Stimulated activated memory B cell treated with anti-CD40 and anti-IgM and Interleukin-4, amounts not matched to agents 10 μg/mL and 1 μg/mL and 100 μg/mL, for 72 hours (primary cell): Measurements from ENCODE around the gene TRUB2.

Source experiments
- ATAC-seq: fragments of 150-1000 bp; cut with Tn5 transposase; 2 replicates; pipeline ENCODE4 v1.10.0; 2021
- H3K27ac Mint-ChIP-seq: one replicate; pipeline ENCODE4 v1.8.0; 2022; ENCODE audit warnings: mild to moderate bottlenecking, mixed read lengths
- H3K27me3 Mint-ChIP-seq: one replicate; pipeline ENCODE4 v1.8.0; 2022; ENCODE audit warnings: mixed read lengths
- H3K36me3 Mint-ChIP-seq: one replicate; pipeline ENCODE4 v1.8.0; 2022; ENCODE audit warnings: mixed read lengths
- H3K4me1 Mint-ChIP-seq: one replicate; pipeline ENCODE4 v1.8.0; 2022; ENCODE audit warnings: mixed read lengths
- H3K4me3 Mint-ChIP-seq: one replicate; pipeline ENCODE4 v1.8.0; 2022; ENCODE audit warnings: mild to moderate bottlenecking, moderate library complexity, mixed read lengths
- H3K9me3 Mint-ChIP-seq: one replicate; pipeline ENCODE4 v1.8.0; 2022; ENCODE audit warnings: mixed read lengths

The TRUB2 gene

GRCh38 chr9:128271512-128271911, 50.7 kb downstream of the TRUB2 start:
- Mint-ChIP-seq H3K36me3 (peaks cover 38% of the 10 kb centered on the region), H3K27me3 (no peaks in the 10 kb centered on the region), H3K4me1 (peaks cover 26% of the 10 kb centered on the region), H3K9me3 (no peaks in the 10 kb centered on the region), H3K27ac (no peak overlapping the region), H3K4me3 (no peak overlapping the region)
- no peak for ATAC-seq

GRCh38 chr9:128271112-128271511, 51.1 kb downstream of the TRUB2 start:
- peaks cover 42% of the 10 kb centered on the region for H3K36me3 Mint-ChIP-seq
- H3K27ac Mint-ChIP-seq: no peak overlapping the region
- H3K4me3 Mint-ChIP-seq: no peak overlapping the region
- no peaks in the 10 kb centered on the region for H3K27me3 Mint-ChIP-seq
- H3K9me3 Mint-ChIP-seq: no peaks in the 10 kb centered on the region
- no peak for ATAC-seq
- H3K4me1 Mint-ChIP-seq: peaks cover 22% of the 10 kb centered on the region

DNA sequence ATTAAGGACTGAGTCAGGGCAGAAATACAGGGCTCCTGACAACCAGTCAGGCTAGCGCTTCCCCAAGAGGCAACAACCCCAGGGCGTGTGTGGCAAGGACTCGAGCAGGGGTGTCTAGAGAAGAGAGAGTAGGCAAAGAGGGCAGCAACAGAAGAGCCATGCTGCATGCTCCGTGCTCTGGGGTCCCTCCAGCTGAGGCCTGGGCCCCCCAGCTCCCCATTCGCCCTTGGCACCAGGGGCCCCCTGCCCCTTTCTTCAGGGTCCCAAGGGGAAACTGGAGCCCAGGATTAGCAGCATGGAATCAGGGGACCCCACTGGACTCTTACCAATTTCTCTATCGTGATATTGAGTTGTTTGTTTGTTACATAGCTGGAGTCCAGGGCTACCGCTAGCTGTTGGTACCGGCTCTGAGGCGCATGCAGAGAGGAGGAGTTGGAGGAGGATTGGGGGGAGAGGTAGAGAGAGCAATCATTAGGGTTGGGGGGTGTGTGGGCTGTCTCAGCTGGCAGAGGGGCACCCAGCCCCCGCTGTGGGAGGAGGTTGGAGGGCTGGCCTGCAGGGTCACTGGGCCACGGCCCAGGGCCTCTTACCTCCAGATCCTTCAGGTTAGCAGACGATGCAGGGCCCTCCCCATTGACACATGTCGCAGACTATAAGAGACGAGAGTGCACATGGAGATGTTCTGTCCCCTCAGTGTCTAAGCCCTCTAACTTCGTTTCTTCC, 55.2 kb downstream of the TRUB2 start:
- Mint-ChIP-seq H3K4me3 (no peak overlapping the region), H3K4me1 (no peaks in the 10 kb centered on the region), H3K36me3 (peaks cover 56% of the 10 kb centered on the region), H3K27ac (no peak overlapping the region), H3K9me3 (no peaks in the 10 kb centered on the region), H3K27me3 (no peaks in the 10 kb centered on the region)
- no peak for ATAC-seq

DNA sequence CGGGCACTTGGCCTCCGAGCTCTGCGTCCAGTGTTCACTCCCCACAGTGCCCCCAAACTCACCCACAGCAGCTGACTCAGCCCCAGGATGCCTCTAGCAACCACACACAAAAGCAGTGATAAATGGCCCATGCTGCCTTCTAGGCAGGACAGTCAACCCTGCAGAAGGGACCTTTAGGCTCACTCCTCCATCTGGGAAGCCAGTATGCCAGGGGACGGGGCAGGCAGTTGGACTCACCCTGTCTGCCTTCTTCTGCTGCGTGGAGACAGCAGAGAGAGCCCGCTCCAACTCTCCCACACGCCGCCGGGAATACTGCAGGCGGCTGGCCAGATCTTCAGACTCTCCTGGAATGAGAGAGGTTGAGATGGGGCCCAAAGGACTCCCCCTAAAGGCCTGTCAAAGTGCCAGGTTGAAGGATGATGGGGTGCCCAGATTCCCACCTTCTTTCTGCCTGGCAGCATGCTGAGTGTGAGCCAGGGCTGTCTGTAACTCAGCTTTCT, 56.8 kb downstream of the TRUB2 start:
- no peaks in the 10 kb centered on the region for H3K9me3 Mint-ChIP-seq
- no peaks in the 10 kb centered on the region for H3K27me3 Mint-ChIP-seq
- H3K4me3 Mint-ChIP-seq: no peak overlapping the region
- no peak overlapping the region for H3K27ac Mint-ChIP-seq
- peaks cover 63% of the 10 kb centered on the region for H3K36me3 Mint-ChIP-seq
- ATAC-seq: no peak
- H3K4me1 Mint-ChIP-seq: no peaks in the 10 kb centered on the region

DNA sequence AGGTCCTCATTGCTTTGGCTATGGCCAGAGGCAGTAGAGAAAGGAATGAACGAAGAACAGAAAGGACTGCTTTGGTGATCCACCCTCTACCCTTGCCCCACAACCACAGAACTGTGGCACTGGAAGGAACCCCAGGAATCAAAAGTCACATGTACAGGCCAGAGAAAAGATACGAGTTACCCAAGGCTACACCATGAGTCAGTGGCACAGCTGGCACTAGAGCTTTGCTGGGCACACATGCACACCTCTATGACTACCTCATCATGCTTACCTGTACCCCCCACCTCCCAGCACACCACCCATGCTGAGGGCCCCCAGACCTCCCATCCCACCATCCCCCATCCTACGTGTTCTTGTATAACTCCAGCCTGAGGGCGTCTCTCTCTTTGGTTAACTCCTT, 59.6 kb downstream of the TRUB2 start:
- Mint-ChIP-seq H3K4me1 (no peaks in the 10 kb centered on the region), H3K27me3 (no peaks in the 10 kb centered on the region), H3K27ac (no peak overlapping the region), H3K4me3 (no peak overlapping the region), H3K9me3 (no peaks in the 10 kb centered on the region), H3K36me3 (peaks cover 78% of the 10 kb centered on the region)
- no peak for ATAC-seq

- Mint-ChIP-seq H3K27me3 (no peaks in the 10 kb centered on the region), H3K27ac (no peak overlapping the region), H3K4me1 (peaks cover 3% of the 10 kb centered on the region), H3K4me3 (no peak overlapping the region), H3K36me3 (peaks cover 73% of the 10 kb centered on the region), H3K9me3 (no peaks in the 10 kb centered on the region)
- ATAC-seq: no peak
These were observed 61.9 kb downstream of the TRUB2 start for GRCh38 chr9:128260340-128260739.

DNA sequence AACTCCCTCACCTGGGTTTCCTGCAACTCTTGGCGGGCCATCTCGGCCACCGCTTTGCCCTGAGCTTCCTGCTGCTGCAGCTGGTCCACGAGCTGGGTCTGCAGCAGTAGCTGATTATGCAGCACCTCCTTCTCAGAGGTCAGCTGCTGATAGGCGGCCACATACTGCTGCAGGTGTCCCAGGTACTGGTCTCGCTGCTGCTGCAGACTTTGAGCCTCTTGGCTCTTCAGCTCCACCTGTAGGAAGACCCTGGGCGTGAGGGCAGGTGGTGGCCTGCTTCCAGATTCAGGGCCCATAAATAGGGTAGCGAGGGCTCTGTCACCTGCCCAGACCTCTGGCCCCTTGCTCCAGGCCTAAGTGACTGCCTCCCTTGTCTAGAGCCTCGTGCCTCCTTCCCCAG, 63.1 kb downstream of the TRUB2 start:
- H3K27me3 Mint-ChIP-seq: peaks cover 8% of the 10 kb centered on the region
- no peaks in the 10 kb centered on the region for H3K9me3 Mint-ChIP-seq
- no peak overlapping the region for H3K27ac Mint-ChIP-seq
- peaks cover 6% of the 10 kb centered on the region for H3K4me1 Mint-ChIP-seq
- peaks cover 73% of the 10 kb centered on the region for H3K36me3 Mint-ChIP-seq
- no peak for ATAC-seq
- no peak overlapping the region for H3K4me3 Mint-ChIP-seq

DNA sequence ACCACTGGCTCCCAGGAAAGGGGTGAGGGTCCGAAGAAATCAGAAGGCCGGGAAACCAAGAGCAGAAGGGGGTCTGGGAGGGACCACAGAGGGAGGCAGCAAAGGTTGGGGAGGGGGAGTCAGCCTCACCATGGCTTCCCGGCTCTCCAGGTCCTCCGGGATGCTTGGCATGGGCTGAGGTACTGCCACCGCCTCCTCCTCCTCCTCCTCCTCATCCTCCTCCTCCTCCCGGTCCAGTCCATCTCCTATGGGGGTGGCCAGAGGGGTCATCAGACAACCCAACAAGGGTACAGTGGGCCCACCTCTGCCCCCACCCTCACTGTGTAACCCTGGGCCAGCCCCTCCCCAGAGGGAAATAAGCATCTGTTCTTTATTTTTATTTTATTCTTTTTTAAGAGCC, 63.9 kb downstream of the TRUB2 start:
- Mint-ChIP-seq H3K36me3 (peaks cover 72% of the 10 kb centered on the region), H3K27ac (no peak overlapping the region)

DNA sequence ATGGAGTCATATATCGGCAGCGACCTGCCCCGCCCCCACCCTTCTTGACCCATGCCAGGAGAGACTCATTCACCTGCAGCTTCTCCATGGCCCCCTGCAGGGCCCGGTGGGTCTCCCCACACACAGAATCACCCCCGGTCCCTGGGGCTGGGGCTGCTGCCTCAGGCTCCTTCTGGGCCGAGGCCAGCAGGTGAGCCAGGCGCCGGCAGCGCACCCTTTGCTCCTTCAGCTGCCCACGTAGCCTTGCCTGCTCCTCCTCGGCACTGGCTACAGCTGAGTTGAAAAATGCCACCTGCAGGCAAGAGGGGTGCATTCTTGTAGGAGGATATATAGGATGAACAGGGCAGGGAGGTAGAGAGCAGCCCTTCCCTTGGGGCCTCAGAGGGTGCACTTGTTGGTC, 64.3 kb downstream of the TRUB2 start:
- H3K4me3 Mint-ChIP-seq: no peak overlapping the region
- H3K27ac Mint-ChIP-seq: no peak overlapping the region
- H3K4me1 Mint-ChIP-seq: peaks cover 11% of the 10 kb centered on the region
- H3K36me3 Mint-ChIP-seq: peaks cover 68% of the 10 kb centered on the region
- no peaks in the 10 kb centered on the region for H3K9me3 Mint-ChIP-seq
- no peak for ATAC-seq
- peaks cover 17% of the 10 kb centered on the region for H3K27me3 Mint-ChIP-seq

More for the DNA sequence above, 63.9 kb downstream of the TRUB2 start:
- no peak overlapping the region for H3K4me3 Mint-ChIP-seq
- H3K27me3 Mint-ChIP-seq: peaks cover 16% of the 10 kb centered on the region
- no peaks in the 10 kb centered on the region for H3K9me3 Mint-ChIP-seq
- peaks cover 7% of the 10 kb centered on the region for H3K4me1 Mint-ChIP-seq
- ATAC-seq: no peak

DNA sequence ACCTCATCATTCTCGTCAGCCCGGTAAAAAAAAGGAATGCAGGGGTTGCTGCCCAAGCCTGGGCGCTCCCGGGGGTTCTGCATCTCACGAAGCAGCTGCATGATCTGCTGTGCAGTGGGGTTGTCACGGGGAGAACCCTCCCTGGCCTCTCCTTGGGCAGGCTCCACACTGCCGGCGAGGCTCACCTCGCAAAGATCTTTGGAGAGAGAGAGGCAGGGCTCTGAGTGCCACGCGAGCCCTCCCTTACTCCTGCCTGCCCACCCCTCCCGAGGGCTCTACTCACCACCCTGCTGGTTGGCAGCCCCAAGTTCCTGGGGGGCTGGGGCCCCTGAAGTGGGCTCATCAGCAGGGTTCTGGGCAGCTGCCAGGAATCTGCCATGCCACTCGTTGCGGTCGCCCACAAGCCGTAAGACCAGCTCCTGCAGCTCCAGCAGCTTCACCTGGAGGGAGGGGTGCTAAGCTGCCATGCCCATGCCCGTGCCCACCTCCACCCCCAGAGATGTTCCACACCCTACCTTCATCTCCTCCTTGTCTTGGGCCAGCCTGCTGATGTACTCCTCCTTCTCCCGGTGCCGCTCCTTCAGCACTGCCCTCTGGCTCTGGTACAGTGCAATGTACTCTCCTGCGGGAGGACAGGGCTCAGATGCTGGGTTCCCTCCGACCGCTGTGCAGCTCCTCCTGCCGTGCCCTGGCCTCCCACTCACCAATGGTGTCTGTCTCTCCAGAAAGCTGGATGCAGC, 65.0 kb downstream of the TRUB2 start:
- no peak for ATAC-seq
- peaks cover 15% of the 10 kb centered on the region for H3K4me1 Mint-ChIP-seq
- peaks cover 62% of the 10 kb centered on the region for H3K36me3 Mint-ChIP-seq
- H3K4me3 Mint-ChIP-seq: no peak overlapping the region
- H3K27ac Mint-ChIP-seq: no peak overlapping the region
- peaks cover 23% of the 10 kb centered on the region for H3K27me3 Mint-ChIP-seq
- no peaks in the 10 kb centered on the region for H3K9me3 Mint-ChIP-seq
